GM12892 (cell line): Measurements from ENCODE around the gene TUBGCP5.
A peak's percentile ranks its signal among the peaks of the same experiment; 100 is the strongest.

Experiments used
- DNase-seq: peaks from one replicate; pipeline ENCODE4 v3.0.0; 2011; ENCODE audit not compliant: insufficient read length
- FAIRE-seq: peaks from 2 replicates; lab custom pipeline; 2011; peaks lifted over from hg19 to GRCh38; lab: Jason Lieb, UNC
- POLR2A ChIP-seq: IDR thresholded peaks from 2 replicates; pipeline ENCODE4 v1.6.1; 2011; ENCODE audit warnings: low read depth, low read length, control low read depth
- POLR2AphosphoS5 ChIP-seq: IDR thresholded peaks from 2 replicates; pipeline ENCODE4 v1.6.1; 2011; ENCODE audit warnings: low read depth, low read length, control low read depth
- TAF1 ChIP-seq: IDR thresholded peaks from 2 replicates; pipeline ENCODE4 v1.6.1; 2011; ENCODE audit warnings: low read depth, mild to moderate bottlenecking, control low read depth, low read length, borderline replicate concordance

The TUBGCP5 gene

GRCh38 chr15:22981051-22981840 lies 58.1 kb downstream of the TUBGCP5 start:
- no peak for TF ChIP-seq POLR2AphosphoS5
- TF ChIP-seq POLR2A, result no peak
- FAIRE-seq (no peak), DNase-seq (no peak)

- DNase-seq (peak; percentile 68), FAIRE-seq (no peak)
- TF ChIP-seq POLR2AphosphoS5, result no peak
- no peak for TF ChIP-seq TAF1
- TF ChIP-seq POLR2A, result no peak; the same call in 1 of the 2 replicates
These were observed 58.9 kb downstream of the TUBGCP5 start, which contains the start of gene CYFIP1 for GRCh38 chr15:22980189-22981050. Gene CYFIP1, minus strand, starts transcription at chr15:22980368. Its CDS starts 33,083 bp downstream, at chr15:22947285.

GRCh38 chr15:22979238-22980188 lies 59.9 kb downstream of the TUBGCP5 start:
- no peak for FAIRE-seq
- peak; percentile 42 for DNase-seq
- no peak for TF ChIP-seq POLR2AphosphoS5
- TF ChIP-seq TAF1, result no peak
- TF ChIP-seq POLR2A, result no peak

- DNase-seq (no peak), FAIRE-seq (no peak)
- TF ChIP-seq POLR2AphosphoS5, result no peak
- TF ChIP-seq POLR2A, result no peak
- TF ChIP-seq TAF1, result no peak
These were observed 60.6 kb downstream of the TUBGCP5 start for GRCh38 chr15:22978691-22979237.

- no peak for FAIRE-seq
- TF ChIP-seq POLR2A (no peak), POLR2AphosphoS5 (no peak), TAF1 (no peak)
- no peak for DNase-seq
These were observed 64.6 kb downstream of the TUBGCP5 start for GRCh38 chr15:22974745-22975144.

GRCh38 chr15:22973987-22974386 lies 65.4 kb downstream of the TUBGCP5 start:
- no peak for FAIRE-seq
- DNase-seq, result no peak
- TF ChIP-seq POLR2A, result no peak
- TF ChIP-seq POLR2AphosphoS5, result no peak
- TF ChIP-seq TAF1, result no peak

- TF ChIP-seq POLR2A, result no peak
- no peak for TF ChIP-seq POLR2AphosphoS5
- TF ChIP-seq TAF1, result no peak
- no peak for FAIRE-seq
- no peak for DNase-seq
These were observed 66.1 kb downstream of the TUBGCP5 start for GRCh38 chr15:22973286-22973685.

- no peak for DNase-seq
- no peak for FAIRE-seq
- TF ChIP-seq POLR2AphosphoS5 (no peak), POLR2A (no peak), TAF1 (no peak)
These were observed 69.9 kb downstream of the TUBGCP5 start for GRCh38 chr15:22969489-22969888.

GRCh38 chr15:22968366-22968765 lies 71.0 kb downstream of the TUBGCP5 start:
- DNase-seq, result no peak
- no peak for FAIRE-seq
- TF ChIP-seq POLR2A, result no peak

- FAIRE-seq (no peak), DNase-seq (no peak)
- TF ChIP-seq TAF1, result no peak
- TF ChIP-seq POLR2A, result no peak
- TF ChIP-seq POLR2AphosphoS5, result no peak
These were observed 72.1 kb downstream of the TUBGCP5 start for GRCh38 chr15:22967084-22967770.

- no peak for TF ChIP-seq POLR2AphosphoS5
- TF ChIP-seq POLR2A, result no peak
- no peak for TF ChIP-seq TAF1
- FAIRE-seq, result no peak
These were observed 72.9 kb downstream of the TUBGCP5 start for GRCh38 chr15:22966321-22967083.

More at GRCh38 chr15:22966321-22967083, 72.9 kb downstream of the TUBGCP5 start:
- DNase-seq, result no peak
